ENCODE measurements around the gene CLIC5.

DNA sequence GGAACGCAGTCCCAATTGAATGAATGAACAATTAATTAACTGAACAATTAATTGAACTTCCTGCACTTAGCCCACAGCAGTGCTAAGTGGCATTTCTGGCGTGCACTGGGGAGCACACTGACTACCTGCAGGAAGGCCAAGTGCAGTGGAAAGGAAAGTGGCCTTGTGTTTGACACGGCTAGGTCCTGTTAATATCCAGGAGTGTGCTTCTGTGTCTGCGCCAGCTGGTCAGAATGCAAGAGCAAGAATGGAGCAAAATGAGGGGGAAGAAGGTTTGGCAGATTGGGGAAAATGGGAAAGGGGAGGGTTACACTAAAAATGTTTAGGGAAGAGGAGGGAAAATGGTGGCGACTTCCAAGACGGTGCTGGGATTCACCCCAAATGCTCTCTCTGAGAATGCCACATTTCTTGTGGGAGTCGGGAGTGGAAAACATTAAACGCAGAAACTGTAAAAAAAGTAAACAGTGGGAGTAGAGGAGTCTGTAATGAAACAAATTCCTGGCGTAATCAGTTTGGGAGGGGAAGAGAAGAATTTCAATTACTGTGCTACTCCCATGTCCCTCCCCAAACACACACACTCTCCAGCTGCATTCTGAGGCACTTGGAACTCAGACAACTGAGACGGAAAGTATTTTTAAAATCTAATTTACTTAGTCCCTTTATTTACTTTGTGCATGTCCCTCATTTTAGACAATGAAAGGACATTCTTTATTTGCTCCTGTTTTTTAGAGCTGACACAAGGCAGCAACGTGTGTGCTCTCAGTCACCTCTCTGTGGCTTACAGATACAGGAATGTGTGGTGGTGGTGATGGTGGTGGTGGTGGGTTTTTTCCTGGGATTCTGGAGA, 64.1 kb downstream of the CLIC5 start:
- no peak for TF ChIP-seq CTCF (IDR thresholded peaks at IDR 0.05; ENCODE audit: insufficient read depth, low read depth, low read length)
- TF ChIP-seq EZH2 (IDR thresholded peaks at IDR 0.05; ENCODE audit: insufficient read depth, low read length): no peak

All from astrocyte (in vitro differentiated cells and primary cell).